Liver (tissue), 9 donors: ENCODE data around the gene CFL1. TPM values are rescaled to one million over a fixed set of nuclear protein-coding genes. Genes with fewer than 3 reads are reported as not detected.

ENCODE experiments used
- DNase-seq: peaks from one replicate; pipeline ENCODE4 v3.0.0-alpha.2; 2017; ENCODE audit warnings: low spot score
- H3K27ac ChIP-seq, 2 donors: one replicate each; pipeline ENCODE4 v1.7.0; 2013; ENCODE audit warnings: inconsistent platforms in 2 of 2, low read length in 2 of 2, control low read depth in 1 of 2, low read depth in 1 of 2, mild to moderate bottlenecking in 1 of 2
- H3K27me3 ChIP-seq, 4 donors: one replicate each; pipeline versions ENCODE4 v1.6.1 to v1.7.0; 2013; ENCODE audit warnings: low read length in 3 of 4, inconsistent platforms in 1 of 4, mild to moderate bottlenecking in 1 of 4, moderate library complexity in 1 of 4; ENCODE audit not compliant: control insufficient read depth in 4 of 4, insufficient read depth in 4 of 4
- H3K36me3 ChIP-seq, 4 donors: one replicate each; pipeline versions ENCODE4 v1.6.1 to v1.7.0; 2013; ENCODE audit warnings: low read length in 3 of 4, mild to moderate bottlenecking in 3 of 4, low read depth in 1 of 4, moderate library complexity in 1 of 4; ENCODE audit not compliant: control insufficient read depth in 4 of 4, insufficient read depth in 3 of 4
- H3K4me1 ChIP-seq, 4 donors: one replicate each; pipeline versions ENCODE4 v1.6.1 to v1.7.0; 2013; ENCODE audit warnings: low read length in 3 of 4, mild to moderate bottlenecking in 3 of 4, moderate library complexity in 1 of 4; ENCODE audit not compliant: control insufficient read depth in 4 of 4, insufficient read depth in 4 of 4
- H3K4me3 ChIP-seq, 3 donors: one replicate each; pipeline versions ENCODE4 v1.6.1 to v1.7.0; 2013; ENCODE audit warnings: low read length in 3 of 3, control low read depth in 1 of 3, low read depth in 1 of 3, mild to moderate bottlenecking in 1 of 3
- H3K9ac ChIP-seq, 2 donors: one replicate each; pipeline ENCODE4 v1.7.0; 2013; ENCODE audit warnings: low read length in 2 of 2, mild to moderate bottlenecking in 2 of 2, moderate library complexity in 2 of 2, control low read depth in 1 of 2, low read depth in 1 of 2
- H3K9me3 ChIP-seq, 4 donors: one replicate each; pipeline versions ENCODE4 v1.6.1 to v1.7.0; 2013; ENCODE audit warnings: low read length in 3 of 4; ENCODE audit not compliant: control insufficient read depth in 4 of 4
- EGR1 ChIP-seq, 2 donors: IDR thresholded peaks; 2 replicates each; pipeline ENCODE4 v1.6.1; 2016 to 2018; ENCODE audit warnings: antibody characterized with exemption in 2 of 2, low read depth in 2 of 2
- FOXA1 ChIP-seq: IDR thresholded peaks from 2 replicates; pipeline ENCODE4 v1.6.1; 2016; ENCODE audit warnings: antibody characterized with exemption
- FOXA2 ChIP-seq: IDR thresholded peaks from 2 replicates; pipeline ENCODE4 v1.6.1; 2016; ENCODE audit warnings: antibody characterized with exemption
- GABPA ChIP-seq, 2 donors: IDR thresholded peaks in 1 of 2; conservative IDR thresholded peaks in 1 of 2; 2 replicates each; pipeline ENCODE4 v1.6.1; 2016; ENCODE audit warnings: antibody characterized with exemption in 2 of 2, mild to moderate bottlenecking in 1 of 2, moderate library complexity in 1 of 2
- HNF4A ChIP-seq, 2 donors: conservative IDR thresholded peaks; 2 replicates each; pipeline ENCODE4 v1.6.1; 2016; ENCODE audit warnings: antibody characterized with exemption in 2 of 2, mild to moderate bottlenecking in 2 of 2
- HNF4G ChIP-seq: IDR thresholded peaks from 2 replicates; pipeline ENCODE4 v1.6.1; 2016; ENCODE audit warnings: antibody characterized with exemption
- JUND ChIP-seq, 2 donors: IDR thresholded peaks; 2 replicates each; pipeline ENCODE4 v1.6.1; 2016; ENCODE audit warnings: antibody characterized with exemption in 2 of 2
- NR2F2 ChIP-seq: IDR thresholded peaks from 2 replicates; pipeline ENCODE4 v1.6.1; 2016; ENCODE audit warnings: antibody characterized with exemption
- RAD21 ChIP-seq, 2 donors: IDR thresholded peaks; 2 replicates each; pipeline ENCODE4 v1.6.1; 2016; ENCODE audit warnings: antibody characterized with exemption in 2 of 2, mild to moderate bottlenecking in 2 of 2
- RXRA ChIP-seq, 2 donors: IDR thresholded peaks; 2 replicates each; pipeline ENCODE4 v1.6.1; 2017 to 2018; ENCODE audit warnings: antibody characterized with exemption in 2 of 2, mild to moderate bottlenecking in 1 of 2
- SP1 ChIP-seq: IDR thresholded peaks from 2 replicates; pipeline ENCODE4 v1.6.1; 2018; ENCODE audit warnings: antibody characterized with exemption, mild to moderate bottlenecking
- TAF1 ChIP-seq: conservative IDR thresholded peaks from 2 replicates; pipeline ENCODE4 v1.6.1; 2016; ENCODE audit warnings: antibody characterized with exemption, mild to moderate bottlenecking
- YY1 ChIP-seq: IDR thresholded peaks from 2 replicates; pipeline ENCODE4 v1.6.1; 2016; ENCODE audit warnings: antibody characterized with exemption, mild to moderate bottlenecking
- WGBS: extraction: QIAGEN DNeasy Blood & Tissue Kit; methylation state at CpG from one replicate; pipeline ENCODE4 v1.1.7; 2013; 5-methylcytosine and 5-hydroxymethylcytosine counted together
- polyA plus RNA-seq, 2 donors: library from polyadenylated mRNA; stranded (reverse) in 1 of 2; unstranded in 1 of 2; fragments of 200-250 nt in 1 of 2; fragments of >200 nt in 1 of 2; fragmentation: Nextera tagmentation in 1 of 2; extraction: Ambion mirVana in 1 of 2; gene quantifications; one replicate each; pipeline versions ENCODE4 v1.2.1 to v1.2.3, GENCODE V29; 2013 to 2015
- total RNA-seq, 2 donors: library from RNA; depleted of rRNA; stranded (reverse); fragments of >200 nt; gene quantifications; one replicate each; pipeline ENCODE4 v1.2.3, GENCODE V29; 2014
- TF ChIP-seq, protein P1 (sequence below): fragments of 150-350 bp; IDR thresholded peaks from 2 replicates; pipeline ENCODE4 v1.5.1; 2017; ENCODE audit warnings: improper control_type of control experiment, low read depth, low read length; ENCODE audit not compliant: missing input control
- TF ChIP-seq, protein P2 (sequence below): IDR thresholded peaks from 2 replicates; pipeline ENCODE4 v1.6.1; 2016; ENCODE audit warnings: antibody characterized with exemption
- TF ChIP-seq, protein P3 (sequence below): IDR thresholded peaks from 2 replicates; pipeline ENCODE4 v1.6.1; 2016; ENCODE audit warnings: antibody characterized with exemption
- TF ChIP-seq, protein P4 (sequence below): IDR thresholded peaks from 2 replicates; pipeline ENCODE4 v1.6.1; 2016; ENCODE audit warnings: antibody characterized with exemption, mild to moderate bottlenecking
- TF ChIP-seq, protein P5 (sequence below): IDR thresholded peaks from 2 replicates; pipeline ENCODE4 v1.6.1; 2016; ENCODE audit warnings: antibody characterized with exemption
- donor health status: healthy.
- donor health status: healthy.
- donor health status: healthy.
- donor health status: healthy.
- donor health status: healthy.

CFL1 gene
- total and polyA plus RNA-seq, 4 donors: 184 to 498 (median 282) TPM

DNA sequence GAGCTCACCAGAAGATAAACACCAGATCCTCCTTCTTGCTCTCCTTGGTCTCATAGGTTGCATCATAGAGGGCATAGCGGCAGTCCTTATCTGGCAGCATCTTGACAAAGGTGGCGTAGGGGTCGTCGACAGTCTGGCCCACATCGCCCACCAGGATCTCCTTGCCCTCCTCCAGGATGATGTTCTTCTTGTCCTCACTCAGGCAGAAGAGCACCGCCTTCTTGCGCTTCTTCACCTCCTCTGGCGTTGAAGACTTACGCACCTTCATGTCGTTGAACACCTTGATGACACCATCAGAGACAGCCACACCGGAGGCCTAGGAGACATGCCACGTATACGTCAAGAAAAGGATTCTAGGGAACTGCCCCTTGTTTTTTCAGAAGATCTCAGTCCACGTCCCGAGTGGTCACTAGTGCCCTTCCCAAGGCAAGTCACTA, 2.0 kb downstream of the CFL1 start:
- Histone ChIP-seq H3K27ac (no peak overlapping the region), H3K4me3 (peak overlapping the region in 2 of 3 donors; percentile 68 to 91), H3K9ac (no peak overlapping the region), H3K27me3 (no peaks in the 10 kb centered on the region), H3K36me3 (peaks cover 13 to 39% (median 20%) of the 10 kb centered on the region in 4 donors), H3K9me3 (peaks cover 0 to 6% (median 2%) of the 10 kb centered on the region in 4 donors), H3K4me1 (peaks cover 3 to 39% (median 21%) of the 10 kb centered on the region in 4 donors)
- DNase-seq: no peak
- 86% methylated on average over 15 of the region's 15 CpGs for WGBS
- TF ChIP-seq FOXA1: no peak
- TF ChIP-seq, protein P1, sequence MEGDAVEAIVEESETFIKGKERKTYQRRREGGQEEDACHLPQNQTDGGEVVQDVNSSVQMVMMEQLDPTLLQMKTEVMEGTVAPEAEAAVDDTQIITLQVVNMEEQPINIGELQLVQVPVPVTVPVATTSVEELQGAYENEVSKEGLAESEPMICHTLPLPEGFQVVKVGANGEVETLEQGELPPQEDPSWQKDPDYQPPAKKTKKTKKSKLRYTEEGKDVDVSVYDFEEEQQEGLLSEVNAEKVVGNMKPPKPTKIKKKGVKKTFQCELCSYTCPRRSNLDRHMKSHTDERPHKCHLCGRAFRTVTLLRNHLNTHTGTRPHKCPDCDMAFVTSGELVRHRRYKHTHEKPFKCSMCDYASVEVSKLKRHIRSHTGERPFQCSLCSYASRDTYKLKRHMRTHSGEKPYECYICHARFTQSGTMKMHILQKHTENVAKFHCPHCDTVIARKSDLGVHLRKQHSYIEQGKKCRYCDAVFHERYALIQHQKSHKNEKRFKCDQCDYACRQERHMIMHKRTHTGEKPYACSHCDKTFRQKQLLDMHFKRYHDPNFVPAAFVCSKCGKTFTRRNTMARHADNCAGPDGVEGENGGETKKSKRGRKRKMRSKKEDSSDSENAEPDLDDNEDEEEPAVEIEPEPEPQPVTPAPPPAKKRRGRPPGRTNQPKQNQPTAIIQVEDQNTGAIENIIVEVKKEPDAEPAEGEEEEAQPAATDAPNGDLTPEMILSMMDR: no peak
- TF ChIP-seq, protein P2, sequence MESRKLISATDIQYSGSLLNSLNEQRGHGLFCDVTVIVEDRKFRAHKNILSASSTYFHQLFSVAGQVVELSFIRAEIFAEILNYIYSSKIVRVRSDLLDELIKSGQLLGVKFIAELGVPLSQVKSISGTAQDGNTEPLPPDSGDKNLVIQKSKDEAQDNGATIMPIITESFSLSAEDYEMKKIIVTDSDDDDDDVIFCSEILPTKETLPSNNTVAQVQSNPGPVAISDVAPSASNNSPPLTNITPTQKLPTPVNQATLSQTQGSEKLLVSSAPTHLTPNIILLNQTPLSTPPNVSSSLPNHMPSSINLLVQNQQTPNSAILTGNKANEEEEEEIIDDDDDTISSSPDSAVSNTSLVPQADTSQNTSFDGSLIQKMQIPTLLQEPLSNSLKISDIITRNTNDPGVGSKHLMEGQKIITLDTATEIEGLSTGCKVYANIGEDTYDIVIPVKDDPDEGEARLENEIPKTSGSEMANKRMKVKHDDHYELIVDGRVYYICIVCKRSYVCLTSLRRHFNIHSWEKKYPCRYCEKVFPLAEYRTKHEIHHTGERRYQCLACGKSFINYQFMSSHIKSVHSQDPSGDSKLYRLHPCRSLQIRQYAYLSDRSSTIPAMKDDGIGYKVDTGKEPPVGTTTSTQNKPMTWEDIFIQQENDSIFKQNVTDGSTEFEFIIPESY: no peak
- TF ChIP-seq, protein P3, sequence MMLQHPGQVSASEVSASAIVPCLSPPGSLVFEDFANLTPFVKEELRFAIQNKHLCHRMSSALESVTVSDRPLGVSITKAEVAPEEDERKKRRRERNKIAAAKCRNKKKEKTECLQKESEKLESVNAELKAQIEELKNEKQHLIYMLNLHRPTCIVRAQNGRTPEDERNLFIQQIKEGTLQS: no peak
- no peak for TF ChIP-seq EGR1 (IDR thresholded peaks at IDR 0.05; ENCODE audit: low read depth in 2 of 2)
- TF ChIP-seq HNF4G: no peak
- no peak for TF ChIP-seq GABPA (IDR thresholded peaks at IDR 0.05 in 1 of 2, conservative IDR thresholded peaks at IDR 0.05 in 1 of 2)
- TF ChIP-seq TAF1: no peak
- TF ChIP-seq HNF4A (conservative IDR thresholded peaks at IDR 0.05): no peak
- TF ChIP-seq JUND (IDR thresholded peaks at IDR 0.05): no peak
- no peak for TF ChIP-seq YY1
- TF ChIP-seq SP1: no peak
- no peak for TF ChIP-seq RXRA (IDR thresholded peaks at IDR 0.05)
- TF ChIP-seq FOXA2: no peak
- TF ChIP-seq NR2F2: no peak
- no peak for TF ChIP-seq RAD21 (IDR thresholded peaks at IDR 0.05)
- TF ChIP-seq, protein P4, sequence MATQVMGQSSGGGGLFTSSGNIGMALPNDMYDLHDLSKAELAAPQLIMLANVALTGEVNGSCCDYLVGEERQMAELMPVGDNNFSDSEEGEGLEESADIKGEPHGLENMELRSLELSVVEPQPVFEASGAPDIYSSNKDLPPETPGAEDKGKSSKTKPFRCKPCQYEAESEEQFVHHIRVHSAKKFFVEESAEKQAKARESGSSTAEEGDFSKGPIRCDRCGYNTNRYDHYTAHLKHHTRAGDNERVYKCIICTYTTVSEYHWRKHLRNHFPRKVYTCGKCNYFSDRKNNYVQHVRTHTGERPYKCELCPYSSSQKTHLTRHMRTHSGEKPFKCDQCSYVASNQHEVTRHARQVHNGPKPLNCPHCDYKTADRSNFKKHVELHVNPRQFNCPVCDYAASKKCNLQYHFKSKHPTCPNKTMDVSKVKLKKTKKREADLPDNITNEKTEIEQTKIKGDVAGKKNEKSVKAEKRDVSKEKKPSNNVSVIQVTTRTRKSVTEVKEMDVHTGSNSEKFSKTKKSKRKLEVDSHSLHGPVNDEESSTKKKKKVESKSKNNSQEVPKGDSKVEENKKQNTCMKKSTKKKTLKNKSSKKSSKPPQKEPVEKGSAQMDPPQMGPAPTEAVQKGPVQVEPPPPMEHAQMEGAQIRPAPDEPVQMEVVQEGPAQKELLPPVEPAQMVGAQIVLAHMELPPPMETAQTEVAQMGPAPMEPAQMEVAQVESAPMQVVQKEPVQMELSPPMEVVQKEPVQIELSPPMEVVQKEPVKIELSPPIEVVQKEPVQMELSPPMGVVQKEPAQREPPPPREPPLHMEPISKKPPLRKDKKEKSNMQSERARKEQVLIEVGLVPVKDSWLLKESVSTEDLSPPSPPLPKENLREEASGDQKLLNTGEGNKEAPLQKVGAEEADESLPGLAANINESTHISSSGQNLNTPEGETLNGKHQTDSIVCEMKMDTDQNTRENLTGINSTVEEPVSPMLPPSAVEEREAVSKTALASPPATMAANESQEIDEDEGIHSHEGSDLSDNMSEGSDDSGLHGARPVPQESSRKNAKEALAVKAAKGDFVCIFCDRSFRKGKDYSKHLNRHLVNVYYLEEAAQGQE: no peak
- TF ChIP-seq, protein P5, sequence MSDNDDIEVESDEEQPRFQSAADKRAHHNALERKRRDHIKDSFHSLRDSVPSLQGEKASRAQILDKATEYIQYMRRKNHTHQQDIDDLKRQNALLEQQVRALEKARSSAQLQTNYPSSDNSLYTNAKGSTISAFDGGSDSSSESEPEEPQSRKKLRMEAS: no peak
